ENCODE results near the gene FOXP3. TPM values are rescaled to one million over a fixed set of nuclear protein-coding genes. Genes with fewer than 3 reads are reported as not detected.

FOXP3 gene
- total RNA-seq, 2 experiments from 2014 or later, result 17.9 to 20.0 TPM

GRCh38 chrX:49232525-49232924 lies 32.0 kb downstream of the FOXP3 start:
- Mint-ChIP-seq H3K27me3 (no peaks in the 10 kb centered on the region), H3K27ac (no peak overlapping the region), H3K36me3 (ENCODE audit: low read depth) (peaks cover 5% of the 10 kb centered on the region), H3K4me1 (peaks cover 25% of the 10 kb centered on the region), H3K9me3 (ENCODE audit: low read depth) (no peaks in the 10 kb centered on the region), H3K4me3 (no peak overlapping the region)
- ChIA-PET CTCF (no interaction called here), POLR2A (no interaction called here)
- no peak for DNase-seq
- ATAC-seq, result no peak
- intact Hi-C loops (cut with DNase I, micrococcal nuclease), result loop anchor here in 1 of 2 experiments (5.0 kb wide), 1 partner anchor 40 kb away; no protein-coding TSS in a partner anchor

GRCh38 chrX:49231333-49232000 lies 33.0 kb downstream of the FOXP3 start:
- ChIA-PET POLR2A (interaction anchor here (1.0 kb wide), 1 partner anchor 41 kb away, joined by 3 read pairs; no protein-coding TSS in a partner anchor), CTCF (no interaction called here)
- Mint-ChIP-seq H3K4me3 (peak overlapping the region; percentile 72), H3K4me1 (peaks cover 15% of the 10 kb centered on the region), H3K9me3 (ENCODE audit: low read depth) (no peaks in the 10 kb centered on the region), H3K36me3 (ENCODE audit: low read depth) (no peaks in the 10 kb centered on the region), H3K27me3 (no peaks in the 10 kb centered on the region), H3K27ac (no peak overlapping the region)
- DNase-seq (no peak), ATAC-seq (no peak)
- intact Hi-C loops (cut with DNase I, micrococcal nuclease), result loop anchor here (2.0 to 5.0 kb wide), 3 partner anchors 31 to 41 kb away; partner anchors contain the start of gene SYP (in 1 of the 2)

GRCh38 chrX:49230500-49231232 lies 33.8 kb downstream of the FOXP3 start:
- intact Hi-C loops (cut with DNase I, micrococcal nuclease), result loop anchor here (2.0 to 5.0 kb wide), 3 partner anchors 30 to 40 kb away; partner anchors contain the start of gene SYP (in 1 of the 2)
- Mint-ChIP-seq H3K36me3 (ENCODE audit: low read depth) (no peaks in the 10 kb centered on the region), H3K4me3 (peak overlapping the region; percentile 72), H3K27ac (peak overlapping the region; percentile 85), H3K4me1 (peaks cover 14% of the 10 kb centered on the region), H3K27me3 (no peaks in the 10 kb centered on the region), H3K9me3 (ENCODE audit: low read depth) (no peaks in the 10 kb centered on the region)
- DNase-seq (peak; percentile 81), ATAC-seq (peak; percentile 77)
- CTCF ChIA-PET, result no interaction called here
- POLR2A ChIA-PET, result interaction anchor here (1.0 kb wide), 1 partner anchor 40 kb away, joined by 3 read pairs; no protein-coding TSS in a partner anchor

GRCh38 chrX:49228185-49228584 lies 36.3 kb downstream of the FOXP3 start:
- no peaks in the 10 kb centered on the region for H3K36me3 Mint-ChIP-seq (ENCODE audit: low read depth)
- H3K9me3 Mint-ChIP-seq (ENCODE audit: low read depth), result no peaks in the 10 kb centered on the region
- H3K27ac Mint-ChIP-seq, result no peak overlapping the region
- intact Hi-C loops (cut with DNase I, micrococcal nuclease), result no loop called here
- ATAC-seq (no peak), DNase-seq (no peak)
- peaks cover 3% of the 10 kb centered on the region for H3K27me3 Mint-ChIP-seq
- CTCF ChIA-PET, result no interaction called here
- POLR2A ChIA-PET, result no interaction called here
- H3K4me3 Mint-ChIP-seq, result no peak overlapping the region
- H3K4me1 Mint-ChIP-seq, result peaks cover 13% of the 10 kb centered on the region

- intact Hi-C loops (cut with DNase I, micrococcal nuclease), result no loop called here
- no peaks in the 10 kb centered on the region for H3K36me3 Mint-ChIP-seq (ENCODE audit: low read depth)
- peaks cover 3% of the 10 kb centered on the region for H3K27me3 Mint-ChIP-seq
- DNase-seq (no peak), ATAC-seq (no peak)
- H3K4me3 Mint-ChIP-seq, result no peak overlapping the region
- POLR2A ChIA-PET, result no interaction called here
- no peak overlapping the region for H3K27ac Mint-ChIP-seq
- H3K9me3 Mint-ChIP-seq (ENCODE audit: low read depth), result no peaks in the 10 kb centered on the region
- CTCF ChIA-PET, result no interaction called here
- peaks cover 13% of the 10 kb centered on the region for H3K4me1 Mint-ChIP-seq
Measured at GRCh38 chrX:49227726-49228125, 36.8 kb downstream of the FOXP3 start.

- Mint-ChIP-seq H3K36me3 (ENCODE audit: low read depth) (no peaks in the 10 kb centered on the region), H3K9me3 (ENCODE audit: low read depth) (no peaks in the 10 kb centered on the region), H3K4me1 (peaks cover 13% of the 10 kb centered on the region), H3K27ac (no peak overlapping the region), H3K4me3 (no peak overlapping the region), H3K27me3 (peaks cover 3% of the 10 kb centered on the region)
- CTCF ChIA-PET, result interaction anchor here (0.8 kb wide), 1 partner anchor 48 kb away, joined by 4 read pairs; no protein-coding TSS in a partner anchor
- intact Hi-C loops (cut with DNase I, micrococcal nuclease), result no loop called here
- ATAC-seq (no peak), DNase-seq (no peak)
- POLR2A ChIA-PET, result no interaction called here
Measured at GRCh38 chrX:49226946-49227345, 37.6 kb downstream of the FOXP3 start.

- no peak for ATAC-seq
- Mint-ChIP-seq H3K36me3 (ENCODE audit: low read depth) (no peaks in the 10 kb centered on the region), H3K27ac (no peak overlapping the region), H3K4me1 (peaks cover 5% of the 10 kb centered on the region), H3K4me3 (no peak overlapping the region), H3K9me3 (ENCODE audit: low read depth) (no peaks in the 10 kb centered on the region), H3K27me3 (peaks cover 3% of the 10 kb centered on the region)
- ChIA-PET CTCF (no interaction called here), POLR2A (no interaction called here)
- intact Hi-C loops (cut with DNase I, micrococcal nuclease), result no loop called here
- no peak for DNase-seq
Measured at GRCh38 chrX:49225858-49226257, 38.7 kb downstream of the FOXP3 start.

GRCh38 chrX:49221868-49222267 lies 42.6 kb downstream of the FOXP3 start:
- ChIA-PET POLR2A (no interaction called here), CTCF (no interaction called here)
- Mint-ChIP-seq H3K4me3 (no peak overlapping the region), H3K9me3 (ENCODE audit: low read depth) (no peaks in the 10 kb centered on the region), H3K27me3 (peaks cover 3% of the 10 kb centered on the region), H3K27ac (no peak overlapping the region), H3K36me3 (ENCODE audit: low read depth) (no peaks in the 10 kb centered on the region), H3K4me1 (no peaks in the 10 kb centered on the region)
- intact Hi-C loops (cut with DNase I, micrococcal nuclease), result no loop called here
- ATAC-seq, result no peak
- no peak for DNase-seq

- ChIA-PET CTCF (no interaction called here), POLR2A (no interaction called here)
- no peak for DNase-seq
- Mint-ChIP-seq H3K9me3 (ENCODE audit: low read depth) (no peaks in the 10 kb centered on the region), H3K36me3 (ENCODE audit: low read depth) (no peaks in the 10 kb centered on the region), H3K27ac (no peak overlapping the region), H3K27me3 (peaks cover 3% of the 10 kb centered on the region), H3K4me1 (no peaks in the 10 kb centered on the region), H3K4me3 (no peak overlapping the region)
- no peak for ATAC-seq
- intact Hi-C loops (cut with DNase I, micrococcal nuclease), result no loop called here
Measured at GRCh38 chrX:49220100-49220499, 44.4 kb downstream of the FOXP3 start.

GRCh38 chrX:49214996-49215526 lies 49.4 kb downstream of the FOXP3 start:
- no peaks in the 10 kb centered on the region for H3K27me3 Mint-ChIP-seq
- DNase-seq, result no peak
- POLR2A ChIA-PET, result no interaction called here
- no peaks in the 10 kb centered on the region for H3K4me1 Mint-ChIP-seq
- H3K4me3 Mint-ChIP-seq, result no peak overlapping the region
- CTCF ChIA-PET, result no interaction called here
- ATAC-seq, result no peak
- no peaks in the 10 kb centered on the region for H3K36me3 Mint-ChIP-seq (ENCODE audit: low read depth)
- no peak overlapping the region for H3K27ac Mint-ChIP-seq
- H3K9me3 Mint-ChIP-seq (ENCODE audit: low read depth), result no peaks in the 10 kb centered on the region
- intact Hi-C loops (cut with DNase I, micrococcal nuclease), result no loop called here

- ATAC-seq (no peak), DNase-seq (no peak)
- Mint-ChIP-seq H3K9me3 (ENCODE audit: low read depth) (no peaks in the 10 kb centered on the region), H3K36me3 (ENCODE audit: low read depth) (no peaks in the 10 kb centered on the region), H3K27ac (no peak overlapping the region), H3K4me1 (no peaks in the 10 kb centered on the region), H3K27me3 (no peaks in the 10 kb centered on the region), H3K4me3 (no peak overlapping the region)
- intact Hi-C loops (cut with DNase I, micrococcal nuclease), result no loop called here
- ChIA-PET CTCF (no interaction called here), POLR2A (no interaction called here)
Measured at GRCh38 chrX:49214416-49214815, 50.1 kb downstream of the FOXP3 start.

- ChIA-PET POLR2A (no interaction called here), CTCF (no interaction called here)
- intact Hi-C loops (cut with DNase I, micrococcal nuclease), result no loop called here
- Mint-ChIP-seq H3K36me3 (ENCODE audit: low read depth) (no peaks in the 10 kb centered on the region), H3K27me3 (no peaks in the 10 kb centered on the region), H3K27ac (no peak overlapping the region), H3K4me3 (no peak overlapping the region), H3K9me3 (ENCODE audit: low read depth) (no peaks in the 10 kb centered on the region), H3K4me1 (no peaks in the 10 kb centered on the region)
- no peak for ATAC-seq
- no peak for DNase-seq
Measured at GRCh38 chrX:49212861-49213260, 51.6 kb downstream of the FOXP3 start.

All from activated CD4-positive, alpha-beta T cell treated with anti-CD3 and anti-CD28 coated beads for 36 hours (primary cell).